CD14-positive monocyte (primary cell): ENCODE data around the gene GAPDHS. TPM values are rescaled to one million over a fixed set of nuclear protein-coding genes. Genes with fewer than 3 reads are reported as not detected.

Experiments used
- DNase-seq, 3 donors: peaks; one replicate each; pipeline ENCODE4 v3.0.0-alpha.2; 2011 to 2022
- H2AFZ ChIP-seq: 2 replicates; pipeline ENCODE4 v1.6.0; 2012; ENCODE audit warnings: mild to moderate bottlenecking, low read depth, low read length, inconsistent platforms; ENCODE audit not compliant: insufficient read depth, poor library complexity, severe bottlenecking
- H3K27ac ChIP-seq, 2 donors: 1 replicate in 1 of 2; 2 replicates in 1 of 2; pipeline ENCODE4 v1.5.1; 2012 to 2013; ENCODE audit warnings: low read length in 2 of 2, control low read depth in 1 of 2, inconsistent platforms in 1 of 2, low read depth in 1 of 2, mild to moderate bottlenecking in 1 of 2
- H3K27me3 ChIP-seq, 2 donors: one replicate each; pipeline versions ENCODE4 v1.6.0 to v1.6.1; 2011 to 2013; ENCODE audit warnings: low read length in 2 of 2; ENCODE audit not compliant: control insufficient read depth in 2 of 2, insufficient read depth in 2 of 2
- H3K36me3 ChIP-seq, 2 donors: replicated peaks in 1 of 2; 1 replicate in 1 of 2; 2 replicates in 1 of 2; pipeline versions ENCODE4 v1.5.1 to v1.6.1; 2012 to 2013; ENCODE audit warnings: low read length in 2 of 2, control low read depth in 1 of 2, inconsistent platforms in 1 of 2, mild to moderate bottlenecking in 1 of 2; ENCODE audit not compliant: insufficient read depth in 2 of 2, control insufficient read depth in 1 of 2
- H3K4me1 ChIP-seq, 2 donors: 1 replicate in 1 of 2; 2 replicates in 1 of 2; pipeline versions ENCODE4 v1.5.1 to v1.6.1; 2012 to 2013; ENCODE audit warnings: low read length in 2 of 2, control low read depth in 1 of 2, inconsistent platforms in 1 of 2, mild to moderate bottlenecking in 1 of 2, moderate library complexity in 1 of 2; ENCODE audit not compliant: insufficient read depth in 2 of 2, control insufficient read depth in 1 of 2
- H3K4me2 ChIP-seq: replicated peaks from 2 replicates; pipeline ENCODE3; 2012; ENCODE audit warnings: low read length, moderate library complexity, mild to moderate bottlenecking; ENCODE audit not compliant: poor library complexity, severe bottlenecking; ENCODE audit errors: extremely low read depth
- H3K4me3 ChIP-seq, 3 experiments: fragments of 200-600 bp in 1 of 3; sonication (generic) in 1 of 3; replicated peaks in 1 of 3; 1 replicate in 2 of 3; 2 replicates in 1 of 3; pipeline ENCODE4 v1.5.1; 2011 to 2013; ENCODE audit warnings: low read length in 3 of 3, mild to moderate bottlenecking in 3 of 3, control low read depth in 2 of 3, low read depth in 2 of 3, inconsistent platforms in 1 of 3, moderate library complexity in 1 of 3
- H3K79me2 ChIP-seq: 2 replicates; pipeline ENCODE4 v1.6.0; 2012; ENCODE audit warnings: mild to moderate bottlenecking, control low read depth, inconsistent platforms, low read length, moderate library complexity; ENCODE audit not compliant: insufficient read depth
- H3K9ac ChIP-seq: 2 replicates; pipeline ENCODE4 v1.6.0; 2017; ENCODE audit warnings: low read length, mild to moderate bottlenecking; ENCODE audit not compliant: insufficient read depth, poor library complexity, severe bottlenecking
- H3K9me3 ChIP-seq, 2 donors: replicated peaks in 1 of 2; 1 replicate in 1 of 2; 2 replicates in 1 of 2; pipeline versions ENCODE4 v1.5.1 to v1.6.1; 2012 to 2013; ENCODE audit warnings: low read length in 2 of 2, control low read depth in 1 of 2; ENCODE audit not compliant: control insufficient read depth in 1 of 2, insufficient read depth in 1 of 2
- H4K20me1 ChIP-seq: 2 replicates; pipeline ENCODE4 v1.6.0; 2012; ENCODE audit warnings: mild to moderate bottlenecking, low read length, control low read depth, moderate library complexity; ENCODE audit not compliant: insufficient read depth
- H3K27ac Mint-ChIP-seq, 7 donors: one replicate each; pipeline ENCODE4 v1.8.0; 2020; ENCODE audit warnings: mild to moderate bottlenecking in 7 of 7, mixed read lengths in 7 of 7, moderate library complexity in 6 of 7, inconsistent platforms in 2 of 7
- H3K27me3 Mint-ChIP-seq, 3 donors: one replicate each; pipeline ENCODE4 v1.8.0; 2021 to 2022; ENCODE audit warnings: low read depth in 3 of 3, mild to moderate bottlenecking in 3 of 3, mixed read lengths in 3 of 3, moderate library complexity in 3 of 3, inconsistent platforms in 1 of 3
- H3K36me3 Mint-ChIP-seq, 2 donors: one replicate each; pipeline ENCODE4 v1.8.0; 2020; ENCODE audit warnings: mixed read lengths in 2 of 2, inconsistent platforms in 1 of 2, mild to moderate bottlenecking in 1 of 2
- H3K4me1 Mint-ChIP-seq: one replicate; pipeline ENCODE4 v1.8.0; 2020; ENCODE audit warnings: mild to moderate bottlenecking, mixed read lengths
- H3K4me3 Mint-ChIP-seq, 2 donors: one replicate each; pipeline ENCODE4 v1.8.0; 2020; ENCODE audit warnings: mild to moderate bottlenecking in 2 of 2, mixed read lengths in 2 of 2, moderate library complexity in 1 of 2
- H3K9me3 Mint-ChIP-seq, 7 donors: one replicate each; pipeline ENCODE4 v1.8.0; 2020 to 2022; ENCODE audit warnings: mixed read lengths in 7 of 7, mild to moderate bottlenecking in 6 of 7, moderate library complexity in 6 of 7, inconsistent platforms in 2 of 7
- CTCF ChIP-seq: fragments of 200-600 bp; IDR thresholded peaks from one replicate; pipeline ENCODE4 v1.8.0; 2022; ENCODE audit warnings: antibody characterized with exemption, mild to moderate bottlenecking
- WGBS: methylation state at CpG from one replicate; pipeline ENCODE4 v1.1.5; 2013; ENCODE audit warnings: missing lambda C conversion rate; ENCODE audit not compliant: insufficient coverage; 5-methylcytosine and 5-hydroxymethylcytosine counted together
- intact Hi-C, 2 donors: fragments of 100-400 bp; cut with micrococcal nuclease; formaldehyde crosslinking; loops; one replicate each; pipeline versions ENCODE4 v1.15.0 to v1.15.1; 2023
- polyA plus RNA-seq, 3 donors: library from polyadenylated mRNA; depleted of rRNA in 1 of 3; unstranded in 2 of 3; stranded (reverse) in 1 of 3; fragments of 300-500 nt in 2 of 3; fragments of >200 nt in 1 of 3; fragmentation: Illumina TruSeq in 2 of 3; gene quantifications; 1 replicate in 2 of 3; 2 replicates in 1 of 3; pipeline ENCODE4 v1.2.3, GENCODE V29; 2012 to 2021

GAPDHS gene
- polyA plus RNA-seq, 3 donors = not detected

- H3K27ac Mint-ChIP-seq = no peak overlapping the region
- H3K9me3 Mint-ChIP-seq = no peaks in the 10 kb centered on the region
- H3K4me3 ChIP-seq = no peak overlapping the region
- H4K20me1 ChIP-seq = no peaks in the 10 kb centered on the region
- no peaks in the 10 kb centered on the region for H3K36me3 Mint-ChIP-seq
- no peaks in the 10 kb centered on the region for H3K4me1 Mint-ChIP-seq
- H3K9me3 ChIP-seq = no peaks in the 10 kb centered on the region
- H3K27me3 ChIP-seq = peaks cover 0 to 7% of the 10 kb centered on the region in 2 donors
- no peaks in the 10 kb centered on the region for H3K4me1 ChIP-seq
- 88% methylated on average over 9 of the region's 16 CpGs for WGBS
- intact Hi-C loops = no loop called here
- DNase-seq = no peak
- no peak overlapping the region for H3K4me3 Mint-ChIP-seq
- no peak overlapping the region for H2AFZ ChIP-seq
- peaks cover 20 to 26% (median 22%) of the 10 kb centered on the region in 3 donors for H3K27me3 Mint-ChIP-seq
- no peak overlapping the region for H3K4me2 ChIP-seq
- no peak overlapping the region for H3K27ac ChIP-seq
- no peak for TF ChIP-seq CTCF
- H3K36me3 ChIP-seq = no peaks in the 10 kb centered on the region
- H3K79me2 ChIP-seq = no peaks in the 10 kb centered on the region
- no peak overlapping the region for H3K9ac ChIP-seq
These were observed 44.6 kb upstream of the GAPDHS start for GRCh38 chr19:35488677-35489076.

- Histone ChIP-seq H3K4me2 (no peak within 1 kb of the TSS), H3K27me3 (peaks cover 0 to 7% of the 10 kb centered on the region in 2 donors), H3K9ac (no peak within 1 kb of the TSS), H3K79me2 (no peaks in the 10 kb centered on the region), H2AFZ (no peak within 1 kb of the TSS), H4K20me1 (no peaks in the 10 kb centered on the region), H3K9me3 (no peaks in the 10 kb centered on the region), H3K27ac (no peak within 1 kb of the TSS), H3K36me3 (no peaks in the 10 kb centered on the region), H3K4me1 (peaks cover 0 to 4% of the 10 kb centered on the region in 2 donors), H3K4me3 (no peak within 1 kb of the TSS)
- DNase-seq = no peak
- peaks cover 19 to 21% (median 21%) of the 10 kb centered on the region in 3 donors for H3K27me3 Mint-ChIP-seq
- H3K27ac Mint-ChIP-seq = peak within 1 kb of the TSS in 2 of 7 donors; percentile 7 to 60
- intact Hi-C loops = loop anchor here in 1 of 2 donors (10.0 kb wide), 1 partner anchor 136 kb away; the partner anchor contains the start of gene FFAR3
- WGBS = 62% methylated on average over 4 of the region's 9 CpGs
- peak within 1 kb of the TSS in 1 of 2 donors; percentile 36 for H3K4me3 Mint-ChIP-seq
- TF ChIP-seq CTCF = no peak
- H3K9me3 Mint-ChIP-seq = peaks cover 0 to 2% (median 0%) of the 10 kb centered on the region in 7 donors
- H3K4me1 Mint-ChIP-seq = peaks cover 5% of the 10 kb centered on the region
- H3K36me3 Mint-ChIP-seq = no peaks in the 10 kb centered on the region
These were observed 42.9 kb upstream of the GAPDHS start, which contains the start of gene KRTDAP for GRCh38 chr19:35490364-35490763. Gene KRTDAP, minus strand, starts transcription at chr19:35490464. Its CDS starts 22 bp downstream, at chr19:35490442.
